GM13977 (cell line): ENCODE data around the gene PPP3R1.

Experiments used
- DNase-seq: peaks from one replicate; pipeline ENCODE4 v3.0.0; 2012; ENCODE audit warnings: low spot score
- CTCF ChIP-seq: IDR thresholded peaks from 2 replicates; pipeline ENCODE4 v1.5.1; 2012; ENCODE audit warnings: mild to moderate bottlenecking, control low read depth; ENCODE audit not compliant: insufficient read depth; ENCODE audit errors: extremely low read depth, missing control alignments
- in situ Hi-C: fragments of 300-500 bp; cut with MboI; formaldehyde crosslinking; loops from one replicate; pipeline ENCODE4 v1.12.0; 2022; ENCODE audit warnings: low sequenced_read_pairs, low pct_unique_long_range_greater_than_20kb, mixed read lengths, inconsistent platforms; ENCODE audit not compliant: unreplicated experiment

Gene PPP3R1

GRCh38 chr2:68246396-68246795 lies 5.9 kb downstream of the PPP3R1 start:
- in situ Hi-C loops = no loop called here
- no peak for TF ChIP-seq CTCF
- DNase-seq = no peak

GRCh38 chr2:68245672-68246071 lies 6.7 kb downstream of the PPP3R1 start:
- no peak for DNase-seq
- in situ Hi-C loops = no loop called here
- TF ChIP-seq CTCF = no peak

- TF ChIP-seq CTCF = no peak
- in situ Hi-C loops = no loop called here
- no peak for DNase-seq
These were observed 7.3 kb downstream of the PPP3R1 start for GRCh38 chr2:68245066-68245465.

- no peak for TF ChIP-seq CTCF
- in situ Hi-C loops = no loop called here
- DNase-seq = no peak
These were observed 7.9 kb downstream of the PPP3R1 start for GRCh38 chr2:68244456-68244855.

- in situ Hi-C loops = no loop called here
- no peak for TF ChIP-seq CTCF
These were observed 10.6 kb downstream of the PPP3R1 start for GRCh38 chr2:68241732-68242131.

GRCh38 chr2:68240446-68240845 lies 11.9 kb downstream of the PPP3R1 start:
- in situ Hi-C loops = no loop called here
- DNase-seq = no peak
- no peak for TF ChIP-seq CTCF

More at GRCh38 chr2:68241732-68242131, 10.6 kb downstream of the PPP3R1 start:
- no peak for DNase-seq
